GM10266 (cell line): Measurements from ENCODE around the gene ELOA.

Experiments used
- DNase-seq: peaks from one replicate; pipeline ENCODE4 v3.0.0; 2012; ENCODE audit errors: extremely low spot score
- CTCF ChIP-seq: IDR thresholded peaks from 2 replicates; pipeline ENCODE4 v1.5.1; 2012; ENCODE audit warnings: mild to moderate bottlenecking, low read depth; ENCODE audit not compliant: control insufficient read depth, insufficient read depth; ENCODE audit errors: missing control alignments

The ELOA gene

DNA sequence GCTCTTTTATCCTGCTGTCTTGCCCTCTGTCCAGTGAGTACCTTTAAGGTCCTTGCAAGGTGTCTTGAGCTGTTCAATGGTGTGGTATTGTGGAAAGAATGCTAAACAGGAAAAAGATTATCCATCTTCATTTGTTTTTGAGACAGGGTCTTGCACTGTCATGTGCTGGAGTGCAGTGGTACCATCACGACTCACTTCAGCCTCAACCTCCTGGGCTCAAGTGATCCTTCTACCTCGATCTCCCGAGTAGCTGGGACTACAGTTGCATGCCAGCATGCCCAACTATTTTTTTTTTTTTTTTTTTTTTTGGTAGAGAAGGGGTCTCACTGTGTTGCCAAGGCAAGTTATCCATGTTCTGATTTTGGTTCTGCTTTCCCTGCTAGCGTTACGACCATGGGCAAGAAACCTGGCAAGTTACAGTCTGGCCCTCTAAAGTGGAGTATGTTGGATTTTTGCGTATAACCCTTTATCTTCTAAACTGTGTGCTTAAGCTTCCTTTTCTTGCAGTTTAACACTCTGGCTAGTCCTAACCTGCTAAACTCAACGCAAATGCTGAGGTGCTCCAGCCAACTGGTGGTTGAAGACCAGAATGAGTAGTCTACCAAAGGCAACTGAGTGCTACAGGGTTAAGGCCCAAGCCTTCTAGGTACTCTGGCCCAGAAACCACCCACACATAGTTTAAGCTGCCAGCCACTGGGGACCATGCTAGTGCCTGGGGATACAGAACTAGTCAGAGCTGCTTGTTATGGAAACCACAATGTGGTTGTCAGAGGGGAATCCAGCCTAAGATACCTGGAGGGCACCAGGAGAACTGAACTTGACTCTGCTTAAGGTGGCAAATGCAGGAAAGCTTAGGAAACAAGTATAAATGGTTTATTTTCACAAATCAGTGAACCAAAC is 43.7 kb upstream of the ELOA start:
- no peak for TF ChIP-seq CTCF
- no peak for DNase-seq

GRCh38 chr1:23701310-23701709 is 42.0 kb upstream of the ELOA start:
- no peak for TF ChIP-seq CTCF
- DNase-seq, result no peak

GRCh38 chr1:23701996-23702395 is 41.3 kb upstream of the ELOA start:
- DNase-seq, result no peak
- no peak for TF ChIP-seq CTCF

DNA sequence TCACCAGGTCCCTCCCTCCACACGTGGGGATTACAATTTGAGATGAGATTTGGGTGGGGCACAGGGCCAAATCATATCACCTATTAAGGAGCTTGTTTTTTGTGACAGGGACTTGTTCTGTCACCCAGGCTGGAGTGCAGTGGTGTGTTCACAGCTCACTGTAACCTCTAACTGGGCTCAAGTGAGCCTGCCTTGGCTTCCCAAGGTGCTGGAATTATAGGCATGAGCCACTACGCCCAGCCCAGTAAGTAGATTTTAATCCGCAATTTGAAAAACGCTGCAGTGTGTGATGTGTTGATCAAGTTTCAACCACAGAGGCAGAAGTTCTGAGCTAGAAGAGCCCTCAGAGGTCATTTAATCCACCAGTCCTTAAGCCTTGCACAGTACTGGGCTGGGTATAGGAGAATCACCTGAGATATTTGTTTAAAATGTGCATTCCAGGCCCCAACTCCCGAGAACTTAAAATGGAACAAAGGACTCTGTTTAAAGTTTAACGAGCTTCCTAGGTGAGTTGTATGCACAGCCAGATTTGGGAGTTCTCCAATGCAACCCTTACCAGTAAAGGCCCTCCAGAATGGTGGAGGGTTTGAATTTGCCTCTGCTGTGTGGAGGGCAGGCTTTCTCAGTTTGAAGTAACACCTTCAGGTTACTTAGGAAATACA is 38.3 kb upstream of the ELOA start:
- TF ChIP-seq CTCF, result no peak
- no peak for DNase-seq

DNA sequence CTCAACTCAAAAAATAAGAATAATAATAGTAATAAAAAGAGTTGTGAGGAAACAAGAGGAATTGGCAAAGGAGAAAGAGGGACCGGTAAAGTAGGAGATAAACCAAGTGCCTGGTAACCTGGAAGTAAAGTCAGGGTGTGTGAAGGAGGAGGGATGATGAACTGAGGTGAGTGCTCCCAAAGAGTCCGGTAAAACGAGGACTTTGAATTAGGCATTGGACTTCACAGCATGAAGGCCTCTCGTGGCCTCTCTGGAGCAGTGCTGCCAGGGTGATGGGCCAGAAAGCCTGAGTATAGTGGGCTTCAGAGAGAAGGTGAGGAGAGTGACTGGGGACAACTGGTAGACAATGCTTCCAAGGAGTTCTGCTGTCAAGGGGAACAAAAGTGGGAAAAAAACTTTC is 34.0 kb upstream of the ELOA start:
- TF ChIP-seq CTCF, result no peak
- no peak for DNase-seq

- no peak for DNase-seq
- TF ChIP-seq CTCF, result peak; percentile 45
These were observed 24.8 kb upstream of the ELOA start for GRCh38 chr1:23718482-23718881.
